H1 (cell line): ENCODE data around the gene PLEKHM3. TPM values are rescaled to one million over a fixed set of nuclear protein-coding genes. Genes with fewer than 3 reads are reported as not detected.

Experiments
- CTCF ChIA-PET: fragments of 300-600 bp; sonication (Branson Sonifier 250); formaldehyde crosslinking; loops from one replicate; lab custom pipeline; 2021; ENCODE audit not compliant: partially characterized antibody; lab: Charles Lee
- POLR2A ChIA-PET: fragments of 300-600 bp; sonication (Branson Sonifier 250); formaldehyde crosslinking; loops from one replicate; lab custom pipeline; 2021; ENCODE audit warnings: inconsistent platforms; ENCODE audit not compliant: partially characterized antibody; lab: Charles Lee
- DNase-seq, 2 experiments: peaks; one replicate each; pipeline versions ENCODE4 v3.0.0 to v3.0.0-alpha.2; 2010 to 2022; ENCODE audit warnings: low spot score in 2 of 2, low read depth in 1 of 2, mixed read lengths in 1 of 2
- FAIRE-seq: peaks from 2 replicates; lab custom pipeline; 2011; peaks lifted over from hg19 to GRCh38; lab: Jason Lieb, UNC
- H2AFZ ChIP-seq: 2 replicates; pipeline ENCODE4 v1.8.1; 2012; ENCODE audit warnings: low read length, inconsistent platforms
- H2AK5ac ChIP-seq: 2 replicates; pipeline ENCODE4 v1.6.1; 2013; ENCODE audit warnings: low read depth, low read length
- H2BK120ac ChIP-seq: replicated peaks from 2 replicates; pipeline ENCODE3; 2013; ENCODE audit warnings: low read depth, low read length, inconsistent platforms
- H2BK12ac ChIP-seq: 2 replicates; pipeline ENCODE4 v1.6.1; 2013; ENCODE audit warnings: low read depth, low read length
- H2BK15ac ChIP-seq: 2 replicates; pipeline ENCODE4 v1.6.1; 2013; ENCODE audit warnings: low read length
- H2BK20ac ChIP-seq: 2 replicates; pipeline ENCODE4 v1.6.1; 2013; ENCODE audit warnings: low read length
- H2BK5ac ChIP-seq: 2 replicates; pipeline ENCODE4 v1.6.1; 2013; ENCODE audit warnings: low read depth, low read length
- H3K14ac ChIP-seq: 2 replicates; pipeline ENCODE4 v1.6.1; 2013; ENCODE audit warnings: inconsistent platforms; ENCODE audit not compliant: insufficient read length
- H3K18ac ChIP-seq: 2 replicates; pipeline ENCODE4 v1.6.1; 2013; ENCODE audit warnings: low read length; ENCODE audit errors: extremely low read depth
- H3K23ac ChIP-seq: 2 replicates; pipeline ENCODE4 v1.6.1; 2013; ENCODE audit warnings: inconsistent platforms; ENCODE audit not compliant: insufficient read length
- H3K23me2 ChIP-seq: 2 replicates; pipeline ENCODE4 v1.6.1; 2013; ENCODE audit warnings: low read depth, low read length
- H3K27ac ChIP-seq: 2 replicates; pipeline ENCODE4 v1.6.1; 2011; ENCODE audit warnings: low read depth, low read length, inconsistent platforms
- H3K27me3 ChIP-seq, 4 experiments: replicated peaks in 1 of 4; 1 replicate in 1 of 4; 2 replicates in 3 of 4; pipeline versions ENCODE4 v1.6.1 to v1.8.1; 2011 to 2013; ENCODE audit warnings: low read length in 3 of 4, mild to moderate bottlenecking in 3 of 4, inconsistent platforms in 2 of 4, mixed read lengths in 2 of 4, moderate library complexity in 1 of 4; ENCODE audit not compliant: control insufficient read depth in 3 of 4, insufficient read depth in 3 of 4; ENCODE audit errors: extremely low read depth in 1 of 4
- H3K36me3 ChIP-seq, 4 experiments: 2 replicates each; pipeline versions ENCODE4 v1.6.1 to v1.8.1; 2011 to 2013; ENCODE audit warnings: mild to moderate bottlenecking in 4 of 4, low read length in 3 of 4, moderate library complexity in 2 of 4, control low read depth in 1 of 4, inconsistent platforms in 1 of 4; ENCODE audit not compliant: insufficient read depth in 4 of 4, control insufficient read depth in 2 of 4
- H3K4ac ChIP-seq: replicated peaks from 2 replicates; pipeline ENCODE3; 2013; ENCODE audit warnings: low read length, low read depth, mixed read lengths, inconsistent platforms; ENCODE audit not compliant: insufficient read length
- H3K4me1 ChIP-seq, 4 experiments: replicated peaks in 1 of 4; 1 replicate in 1 of 4; 2 replicates in 3 of 4; pipeline versions ENCODE4 v1.6.1 to v1.8.1; 2011 to 2013; ENCODE audit warnings: low read length in 3 of 4, inconsistent platforms in 2 of 4, mixed read lengths in 1 of 4; ENCODE audit not compliant: insufficient read depth in 4 of 4, control insufficient read depth in 3 of 4
- H3K4me2 ChIP-seq, 2 experiments: 2 replicates each; pipeline versions ENCODE4 v1.6.1 to v1.8.1; 2011 to 2013; ENCODE audit warnings: low read depth in 2 of 2, low read length in 2 of 2, control low read depth in 1 of 2, inconsistent platforms in 1 of 2, mild to moderate bottlenecking in 1 of 2; ENCODE audit not compliant: insufficient read depth in 1 of 2
- H3K4me3 ChIP-seq, 4 experiments: fragments of 200-600, 300-600 bp in 1 of 4; sonication (generic), shearing (Covaris generic), sonication (Bioruptor Twin) in 1 of 4; 2 replicates each; pipeline versions ENCODE4 v1.5.1 to v1.8.1; 2011 to 2016; ENCODE audit warnings: low read length in 4 of 4, low read depth in 3 of 4, control low read depth in 2 of 4, inconsistent platforms in 2 of 4, mild to moderate bottlenecking in 2 of 4, mixed read lengths in 1 of 4, moderate library complexity in 1 of 4; ENCODE audit not compliant: insufficient read depth in 2 of 4; ENCODE audit errors: extremely low read depth in 1 of 4
- H3K56ac ChIP-seq: replicated peaks from 2 replicates; pipeline ENCODE3; 2013; ENCODE audit warnings: low read depth, mild to moderate bottlenecking, mixed read lengths, low read length, inconsistent platforms; ENCODE audit not compliant: insufficient read length
- H3K79me1 ChIP-seq: 2 replicates; pipeline ENCODE4 v1.6.1; 2013; ENCODE audit warnings: low read depth, low read length, control low read depth
- H3K79me2 ChIP-seq, 2 experiments: 2 replicates each; pipeline versions ENCODE4 v1.6.1 to v1.8.1; 2012 to 2013; ENCODE audit warnings: low read length in 2 of 2, mild to moderate bottlenecking in 2 of 2, inconsistent platforms in 1 of 2; ENCODE audit not compliant: insufficient read depth in 2 of 2, control insufficient read depth in 1 of 2
- H3K9ac ChIP-seq, 4 experiments: replicated peaks in 1 of 4; 1 replicate in 1 of 4; 2 replicates in 3 of 4; pipeline versions ENCODE4 v1.6.1 to v1.8.1; 2011 to 2013; ENCODE audit warnings: low read depth in 3 of 4, low read length in 3 of 4, control low read depth in 2 of 4, mild to moderate bottlenecking in 2 of 4, moderate library complexity in 2 of 4, inconsistent platforms in 1 of 4; ENCODE audit errors: extremely low read depth in 1 of 4
- H3K9me3 ChIP-seq, 2 experiments: 2 replicates each; pipeline versions ENCODE4 v1.6.1 to v1.8.1; 2012 to 2013; ENCODE audit warnings: mild to moderate bottlenecking in 2 of 2, moderate library complexity in 2 of 2, control low read depth in 1 of 2, inconsistent platforms in 1 of 2, low read depth in 1 of 2, low read length in 1 of 2, mixed read lengths in 1 of 2; ENCODE audit not compliant: insufficient read depth in 2 of 2
- H4K20me1 ChIP-seq, 2 experiments: replicated peaks in 1 of 2; 2 replicates each; pipeline versions ENCODE3 to v1.8.1; 2011 to 2013; ENCODE audit warnings: inconsistent platforms in 2 of 2, low read length in 2 of 2, mild to moderate bottlenecking in 1 of 2; ENCODE audit not compliant: insufficient read depth in 2 of 2, control insufficient read depth in 1 of 2
- H4K5ac ChIP-seq: 2 replicates; pipeline ENCODE4 v1.6.1; 2013; ENCODE audit warnings: low read length, low read depth, mixed read lengths, inconsistent platforms; ENCODE audit not compliant: insufficient read length
- H4K8ac ChIP-seq: 2 replicates; pipeline ENCODE4 v1.8.0; 2013; ENCODE audit warnings: mild to moderate bottlenecking, moderate library complexity, low read length, inconsistent platforms; ENCODE audit not compliant: insufficient read depth; ENCODE audit errors: extremely low read depth
- H4K91ac ChIP-seq: replicated peaks from 2 replicates; pipeline ENCODE3; 2013; ENCODE audit warnings: low read length, mixed read lengths, inconsistent platforms; ENCODE audit not compliant: insufficient read length
- ASH2L ChIP-seq: fragments of 200-600, 300-600 bp; sonication (generic); IDR thresholded peaks from one replicate; pipeline ENCODE4 v1.7.1; 2017; ENCODE audit warnings: low read length
- HDAC2 ChIP-seq, 2 experiments: fragments of 300-600 bp in 1 of 2; sonication (generic) in 1 of 2; IDR thresholded peaks; 2 replicates each; pipeline ENCODE4 v1.6.1; 2011 to 2012; ENCODE audit warnings: low read depth in 2 of 2, low read length in 2 of 2, mild to moderate bottlenecking in 2 of 2, moderate library complexity in 2 of 2, borderline replicate concordance in 1 of 2, inconsistent platforms in 1 of 2
- NANOG ChIP-seq: IDR thresholded peaks from 2 replicates; pipeline ENCODE4 v1.6.1; 2011; ENCODE audit warnings: low read length, low read depth, mild to moderate bottlenecking, inconsistent platforms; ENCODE audit not compliant: insufficient read depth, poor library complexity, severe bottlenecking
- POU5F1 ChIP-seq: IDR thresholded peaks from 2 replicates; pipeline ENCODE4 v1.6.1; 2011; ENCODE audit warnings: low read depth, mild to moderate bottlenecking, low read length, moderate library complexity
- SIRT6 ChIP-seq: IDR thresholded peaks from one replicate; pipeline ENCODE4 v1.7.1; 2012; ENCODE audit warnings: low read length, inconsistent platforms
- USF2 ChIP-seq: IDR thresholded peaks from 2 replicates; pipeline ENCODE4 v1.6.1; 2011; ENCODE audit warnings: low read length, improper control_type of control experiment
- YY1 ChIP-seq: IDR thresholded peaks from 2 replicates; pipeline ENCODE4 v1.6.1; 2011; ENCODE audit warnings: low read depth, mild to moderate bottlenecking, low read length
- WGBS, 2 experiments: shearing (Covaris generic) in 1 of 2; methylation state at CpG; one replicate each; pipeline versions ENCODE4 v1.1.6 to v1.1.7; 2013 to 2015; ENCODE audit warnings: low lambda C conversion rate in 2 of 2, mixed read lengths in 2 of 2, inconsistent platforms in 1 of 2, low coverage in 1 of 2, missing lambda C conversion rate in 1 of 2; ENCODE audit not compliant: insufficient replicate concordance in 2 of 2, insufficient coverage in 1 of 2, insufficient read length in 1 of 2; ENCODE audit errors: extremely low coverage in 1 of 2, missing lambda C conversion rate in 1 of 2; 5-methylcytosine and 5-hydroxymethylcytosine counted together
- polyA plus RNA-seq, 7 experiments: library from polyadenylated mRNA; depleted of rRNA in 3 of 7; stranded (reverse) in 5 of 7; unstranded in 2 of 7; fragments of >200 nt in 5 of 7; fragments of 200-250 nt in 2 of 7; gene quantifications; 1 replicate in 5 of 7; 2 replicates in 1 of 7; 4 replicates in 1 of 7; pipeline versions ENCODE4 v1.2.1 to v1.2.3, GENCODE V29; 2011 to 2013; ENCODE audit warnings: missing spikeins in 2 of 7, mixed read lengths in 2 of 7
- total RNA-seq: library from RNA; stranded (reverse); fragmentation: NEBNext Ultra II Directional; extraction: Animal tissue kit (Norgen Biotek cat#: 25700); gene quantifications from 2 replicates; pipeline ENCODE4 v1.2.1, GENCODE V29; 2021

Gene PLEKHM3
- total and polyA plus RNA-seq, 2 of the 8 experiments (the other 6 are each of a cell fraction or from before 2014, with no cell fraction given): 2.3 to 5.8 TPM

GRCh38 chr2:207813221-207813916, 212.0 kb downstream of the PLEKHM3 start:
- peak overlapping the region; percentile 60; the same call in 1 of the 2 replicates for H2BK12ac ChIP-seq
- peak overlapping the region; percentile 20 for H3K56ac ChIP-seq
- H3K79me2 ChIP-seq: no peaks in the 10 kb centered on the region
- peaks cover 6 to 30% (median 25%) of the 10 kb centered on the region in 4 experiments; a peak in 6 of 7 replicates for H3K4me1 ChIP-seq
- no peak overlapping the region for H3K14ac ChIP-seq
- ChIA-PET POLR2A (interaction anchor here (0.7 to 3.5 kb wide), 7 partner anchors 21 to 126 kb away, joined by 3 to 21 read pairs (median 4); partner anchors contain the start of gene FZD5), CTCF (interaction anchor here (0.6 to 3.3 kb wide), 16 partner anchors 9 to 227 kb away, joined by 3 to 14 read pairs (median 4); partner anchors contain the start of gene FZD5)
- H3K23me2 ChIP-seq: 0 out of 2 replicates have a peak, but pooled peaks cover 2% of the 10 kb centered on the region
- WGBS, 2 experiments: 48% methylated on average over 11 of the region's 15 CpGs; no CpG with 5 or more reads in 1 of the 2 experiments
- no peak overlapping the region for H2BK20ac ChIP-seq
- H4K5ac ChIP-seq: peak overlapping the region; percentile 65
- no peaks in the 10 kb centered on the region for H4K20me1 ChIP-seq
- H3K23ac ChIP-seq: no peak overlapping the region
- peak overlapping the region; percentile 92 for H2BK120ac ChIP-seq
- H3K9me3 ChIP-seq: no peaks in the 10 kb centered on the region
- no peak overlapping the region for H2AFZ ChIP-seq
- peak overlapping the region; percentile 79 for H4K91ac ChIP-seq
- no peak for TF ChIP-seq USF2
- peak in 1 of 2 experiments; percentile 59; a peak in 1 of 4 replicates for TF ChIP-seq HDAC2 (IDR thresholded peaks at IDR 0.05; ENCODE audit: borderline replicate concordance in 1 of 2, low read depth in 2 of 2, low read length in 2 of 2)
- TF ChIP-seq YY1: 0 out of 2 replicates have a peak, but pooled peaks have one; percentile 36
- peak; percentile 38 for TF ChIP-seq NANOG
- no peak for TF ChIP-seq SIRT6
- no peak for TF ChIP-seq POU5F1
- no peak for TF ChIP-seq ASH2L
- no peak overlapping the region for H2AK5ac ChIP-seq
- H3K27ac ChIP-seq: no peak overlapping the region
- H4K8ac ChIP-seq: no peak overlapping the region
- no peak for DNase-seq
- no peaks in the 10 kb centered on the region for H3K79me1 ChIP-seq
- no peaks in the 10 kb centered on the region for H3K27me3 ChIP-seq
- peak overlapping the region; percentile 86 for H3K18ac ChIP-seq
- H3K4me3 ChIP-seq: peak overlapping the region in 1 of 4 experiments; percentile 31; a peak in 1 of 8 replicates
- peak overlapping the region; percentile 68 for H2BK5ac ChIP-seq
- H3K4ac ChIP-seq: no peak overlapping the region
- no peak for FAIRE-seq
- no peak overlapping the region for H2BK15ac ChIP-seq
- H3K4me2 ChIP-seq: peak overlapping the region; percentile 4 to 18; a peak in 2 of 4 replicates
- no peak overlapping the region for H3K9ac ChIP-seq
- H3K36me3 ChIP-seq: no peaks in the 10 kb centered on the region
